Loucy (cell line): ENCODE results near the gene TUBB2B.

Source experiments
- H2AFZ ChIP-seq: fragments of 200-600 bp; sonication (generic); 2 replicates; pipeline ENCODE4 v1.6.0; 2016; ENCODE audit warnings: antibody characterized with exemption, mild to moderate bottlenecking, low read length, moderate library complexity
- H3F3A ChIP-seq: fragments of 200-600 bp; 2 replicates; pipeline ENCODE4 v1.6.0; 2016; ENCODE audit warnings: antibody characterized with exemption, low read depth, mild to moderate bottlenecking
- H3K27me3 ChIP-seq: fragments of 200-600 bp; sonication (generic); 2 replicates; pipeline ENCODE4 v1.6.1; 2014; ENCODE audit warnings: low read length, mild to moderate bottlenecking; ENCODE audit not compliant: insufficient read depth, poor library complexity, severe bottlenecking
- H3K36me3 ChIP-seq: fragments of 200-600 bp; sonication (generic); 2 replicates; pipeline ENCODE4 v1.6.1; 2016; ENCODE audit warnings: low read length; ENCODE audit not compliant: insufficient read depth
- H3K4me1 ChIP-seq: fragments of 200-600 bp; sonication (generic); 2 replicates; pipeline ENCODE4 v1.5.1; 2014; ENCODE audit warnings: low read length, mild to moderate bottlenecking; ENCODE audit not compliant: insufficient read depth, poor library complexity, severe bottlenecking
- H3K4me2 ChIP-seq: fragments of 200-600 bp; sonication (generic); 2 replicates; pipeline ENCODE4 v1.6.0; 2014; ENCODE audit warnings: antibody characterized with exemption, low read length, low read depth, mild to moderate bottlenecking; ENCODE audit not compliant: poor library complexity, severe bottlenecking
- H3K4me3 ChIP-seq: fragments of 200-600 bp; sonication (generic); 2 replicates; pipeline ENCODE4 v1.5.1; 2014; ENCODE audit warnings: low read length, mild to moderate bottlenecking, mixed read lengths; ENCODE audit not compliant: poor library complexity, severe bottlenecking
- H3K79me2 ChIP-seq: fragments of 200-600 bp; sonication (generic); 2 replicates; pipeline ENCODE4 v1.6.1; 2014; ENCODE audit warnings: low read length; ENCODE audit not compliant: insufficient read depth
- H3K9ac ChIP-seq: fragments of 200-600 bp; sonication (generic); 2 replicates; pipeline ENCODE4 v1.6.0; 2014; ENCODE audit warnings: mild to moderate bottlenecking, low read depth, low read length, moderate library complexity; ENCODE audit not compliant: poor library complexity, severe bottlenecking
- H3K9me2 ChIP-seq: fragments of 200-600 bp; sonication (generic); replicated peaks from 2 replicates; pipeline ENCODE4 v1.6.1; 2016; ENCODE audit warnings: low read depth, low read length, mixed read lengths
- H3K9me3 ChIP-seq: fragments of 200-600 bp; sonication (generic); 2 replicates; pipeline ENCODE4 v1.6.1; 2014; ENCODE audit warnings: mild to moderate bottlenecking, antibody characterized with exemption, low read length, low read depth; ENCODE audit not compliant: insufficient read depth
- H4K20me1 ChIP-seq: fragments of 200-600 bp; sonication (generic); 2 replicates; pipeline ENCODE4 v1.6.0; 2014; ENCODE audit warnings: antibody characterized with exemption, low read length, mild to moderate bottlenecking; ENCODE audit not compliant: insufficient read depth, poor library complexity, severe bottlenecking
- CTCF ChIP-seq: fragments of 200-600 bp; sonication (generic); conservative IDR thresholded peaks from 2 replicates; pipeline ENCODE4 v1.5.1; 2014; ENCODE audit warnings: mild to moderate bottlenecking, antibody characterized with exemption, low read length
- EZH2phosphoT487 ChIP-seq: fragments of 200-600 bp; IDR thresholded peaks from 2 replicates; pipeline ENCODE4 v1.6.1; 2018; ENCODE audit warnings: antibody characterized with exemption, mild to moderate bottlenecking, moderate library complexity, borderline replicate concordance

The TUBB2B gene

GRCh38 chr6:3239110-3239830, 11.8 kb upstream of the TUBB2B start:
- no peaks in the 10 kb centered on the region for H3K27me3 ChIP-seq
- TF ChIP-seq EZH2phosphoT487 (no peak), CTCF (no peak; the same call in 1 of the 2 replicates)
- no peaks in the 10 kb centered on the region for H3K9me3 ChIP-seq
- H3K4me3 ChIP-seq, result no peak overlapping the region
- no peak overlapping the region for H3K4me2 ChIP-seq
- H4K20me1 ChIP-seq, result no peaks in the 10 kb centered on the region
- no peaks in the 10 kb centered on the region for H3K9me2 ChIP-seq
- no peak overlapping the region for H2AFZ ChIP-seq
- no peaks in the 10 kb centered on the region for H3K36me3 ChIP-seq
- H3F3A ChIP-seq, result no peaks in the 10 kb centered on the region
- peaks cover 8% of the 10 kb centered on the region for H3K4me1 ChIP-seq
- H3K9ac ChIP-seq, result no peak overlapping the region
- H3K79me2 ChIP-seq, result no peaks in the 10 kb centered on the region

- Histone ChIP-seq H4K20me1 (no peaks in the 10 kb centered on the region), H3K4me2 (no peak overlapping the region), H3F3A (no peaks in the 10 kb centered on the region), H3K4me3 (no peak overlapping the region), H3K9ac (no peak overlapping the region), H3K9me3 (no peaks in the 10 kb centered on the region), H3K36me3 (no peaks in the 10 kb centered on the region), H2AFZ (no peak overlapping the region), H3K9me2 (no peaks in the 10 kb centered on the region), H3K4me1 (peaks cover 8% of the 10 kb centered on the region), H3K79me2 (no peaks in the 10 kb centered on the region), H3K27me3 (no peaks in the 10 kb centered on the region)
- no peak for TF ChIP-seq CTCF
- TF ChIP-seq EZH2phosphoT487, result no peak
These were observed 10.6 kb upstream of the TUBB2B start for GRCh38 chr6:3237761-3238662.

- no peaks in the 10 kb centered on the region for H3K27me3 ChIP-seq
- H3F3A ChIP-seq, result no peaks in the 10 kb centered on the region
- H3K9me3 ChIP-seq, result no peaks in the 10 kb centered on the region
- no peak overlapping the region for H3K4me2 ChIP-seq
- no peak overlapping the region for H2AFZ ChIP-seq
- TF ChIP-seq CTCF (no peak), EZH2phosphoT487 (no peak)
- H3K9me2 ChIP-seq, result no peaks in the 10 kb centered on the region
- H4K20me1 ChIP-seq, result no peaks in the 10 kb centered on the region
- no peak overlapping the region for H3K9ac ChIP-seq
- no peaks in the 10 kb centered on the region for H3K36me3 ChIP-seq
- no peak overlapping the region for H3K4me3 ChIP-seq
- no peaks in the 10 kb centered on the region for H3K79me2 ChIP-seq
- peaks cover 8% of the 10 kb centered on the region for H3K4me1 ChIP-seq
These were observed 8.6 kb upstream of the TUBB2B start for GRCh38 chr6:3236005-3236404.
